ENCODE data around the gene CGNL1. TPM values are rescaled to one million over a fixed set of nuclear protein-coding genes. Genes with fewer than 3 reads are reported as not detected.

The CGNL1 gene
- total and polyA plus RNA-seq, 10 of the 15 experiments (the other 5 are each of a cell fraction or from before 2014, with no cell fraction given) = under 0.01 to 0.27 (median 0.04) TPM; not detected in 3

GRCh38 chr15:57565311-57565710 is 189.0 kb downstream of the CGNL1 start:
- H3K4me2 ChIP-seq (ENCODE audit: control insufficient read depth, insufficient read depth) = no peak overlapping the region
- no peak overlapping the region for H3K27ac ChIP-seq (ENCODE audit: control insufficient read depth, insufficient read depth)
- H3K4me1 ChIP-seq (ENCODE audit: control insufficient read depth, insufficient read depth, low read length) = peaks cover 3% of the 10 kb centered on the region; the same call in 1 of the 2 replicates
- ATAC-seq (peak; percentile 28), DNase-seq (ENCODE audit: low read depth, low spot score) (no peak), FAIRE-seq (no peak)
- WGBS (ENCODE audit: insufficient coverage, insufficient replicate concordance, low lambda C conversion rate, missing lambda C conversion rate) = 4% methylated on average over 10 of the region's 10 CpGs
- H3K36me3 ChIP-seq (ENCODE audit: control insufficient read depth in 2 of 2, insufficient read depth in 2 of 2, low read length in 1 of 2) = no peaks in the 10 kb centered on the region
- ChIA-PET CTCF (interaction anchor here (1.2 to 4.4 kb wide), 3 partner anchors 23 to 295 kb away, joined by 3 to 18 read pairs (median 8); no protein-coding TSS in a partner anchor), RAD21 (ENCODE audit: unreplicated experiment) (no interaction called here), SMC1A (ENCODE audit: uncharacterized antibody, unreplicated experiment) (no interaction called here), POLR2A (no interaction called here)
- H3K79me2 ChIP-seq (ENCODE audit: control insufficient read depth, insufficient read depth, low read length) = no peaks in the 10 kb centered on the region
- H3K9ac ChIP-seq (ENCODE audit: control insufficient read depth, insufficient read depth, low read length) = no peak overlapping the region
- intact Hi-C loops (cut with micrococcal nuclease; ENCODE audit: unreplicated experiment) (loop anchor here (10.0 kb wide), 2 partner anchors 169 to 499 kb away; partner anchors contain the start of gene ALDH1A2), in situ Hi-C loops (cut with MboI) (loop anchor here (10.0 kb wide), 1 partner anchor 299 kb away; no protein-coding TSS in a partner anchor)
- H2AFZ ChIP-seq (ENCODE audit: control insufficient read depth, low read depth, low read length) = peak overlapping the region; percentile 1
- H3K27me3 ChIP-seq (replicated peaks in 1 of 2; ENCODE audit: control insufficient read depth in 2 of 2, insufficient read depth in 2 of 2, low read length in 1 of 2) = no peaks in the 10 kb centered on the region
- H4K20me1 ChIP-seq (ENCODE audit: control insufficient read depth, insufficient read depth) = no peaks in the 10 kb centered on the region
- no TSS peak for BruUV-seq (replicated peaks)
- no peak overlapping the region for H3K4me3 ChIP-seq
- H3K9me3 ChIP-seq (replicated peaks; ENCODE audit: control insufficient read depth, insufficient read depth, low read length) = no peaks in the 10 kb centered on the region
- TF ChIP-seq ZNF207 (IDR thresholded peaks at IDR 0.05; ENCODE audit: borderline replicate concordance) = no peak
- no peak for TF ChIP-seq NR2C2 (IDR thresholded peaks at IDR 0.05; ENCODE audit: borderline replicate concordance, control insufficient read depth, insufficient read length, low read depth)
- TF ChIP-seq IKZF1 (conservative IDR thresholded peaks at IDR 0.05) = no peak
- no peak for TF ChIP-seq SUZ12 (IDR thresholded peaks at IDR 0.05; ENCODE audit: unreplicated experiment)
- 0 out of 2 replicates have a peak, but pooled peaks have one; percentile 21 for TF ChIP-seq EED (IDR thresholded peaks at IDR 0.05; ENCODE audit: low read depth)
- TF ChIP-seq ZNF24 (IDR thresholded peaks at IDR 0.05) = no peak
- TF ChIP-seq PAX5 (IDR thresholded peaks at IDR 0.05; ENCODE audit: borderline replicate concordance, low read depth, low read length) = no peak
- no peak for TF ChIP-seq PRDM15 (CRISPR knock-in tag; IDR thresholded peaks at IDR 0.05)
- TF ChIP-seq PKNOX1 (IDR thresholded peaks at IDR 0.05) = no peak
- TF ChIP-seq, protein P1, sequence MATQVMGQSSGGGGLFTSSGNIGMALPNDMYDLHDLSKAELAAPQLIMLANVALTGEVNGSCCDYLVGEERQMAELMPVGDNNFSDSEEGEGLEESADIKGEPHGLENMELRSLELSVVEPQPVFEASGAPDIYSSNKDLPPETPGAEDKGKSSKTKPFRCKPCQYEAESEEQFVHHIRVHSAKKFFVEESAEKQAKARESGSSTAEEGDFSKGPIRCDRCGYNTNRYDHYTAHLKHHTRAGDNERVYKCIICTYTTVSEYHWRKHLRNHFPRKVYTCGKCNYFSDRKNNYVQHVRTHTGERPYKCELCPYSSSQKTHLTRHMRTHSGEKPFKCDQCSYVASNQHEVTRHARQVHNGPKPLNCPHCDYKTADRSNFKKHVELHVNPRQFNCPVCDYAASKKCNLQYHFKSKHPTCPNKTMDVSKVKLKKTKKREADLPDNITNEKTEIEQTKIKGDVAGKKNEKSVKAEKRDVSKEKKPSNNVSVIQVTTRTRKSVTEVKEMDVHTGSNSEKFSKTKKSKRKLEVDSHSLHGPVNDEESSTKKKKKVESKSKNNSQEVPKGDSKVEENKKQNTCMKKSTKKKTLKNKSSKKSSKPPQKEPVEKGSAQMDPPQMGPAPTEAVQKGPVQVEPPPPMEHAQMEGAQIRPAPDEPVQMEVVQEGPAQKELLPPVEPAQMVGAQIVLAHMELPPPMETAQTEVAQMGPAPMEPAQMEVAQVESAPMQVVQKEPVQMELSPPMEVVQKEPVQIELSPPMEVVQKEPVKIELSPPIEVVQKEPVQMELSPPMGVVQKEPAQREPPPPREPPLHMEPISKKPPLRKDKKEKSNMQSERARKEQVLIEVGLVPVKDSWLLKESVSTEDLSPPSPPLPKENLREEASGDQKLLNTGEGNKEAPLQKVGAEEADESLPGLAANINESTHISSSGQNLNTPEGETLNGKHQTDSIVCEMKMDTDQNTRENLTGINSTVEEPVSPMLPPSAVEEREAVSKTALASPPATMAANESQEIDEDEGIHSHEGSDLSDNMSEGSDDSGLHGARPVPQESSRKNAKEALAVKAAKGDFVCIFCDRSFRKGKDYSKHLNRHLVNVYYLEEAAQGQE (IDR thresholded peaks at IDR 0.05; ENCODE audit: low read depth, low read length) = no peak
- TF ChIP-seq SIX5 (IDR thresholded peaks at IDR 0.05; ENCODE audit: low read depth, low read length, severe bottlenecking) = no peak
- no peak for TF ChIP-seq SRF (IDR thresholded peaks at IDR 0.05; ENCODE audit: low read depth in 2 of 2, low read length in 2 of 2)
- TF ChIP-seq IKZF2 (IDR thresholded peaks at IDR 0.05) = peak; percentile 19 to 26; a peak in 1 of 4 replicates
- TF ChIP-seq YBX1 (IDR thresholded peaks at IDR 0.05) = no peak

Data from GM12878 (cell line).